ENCODE data around the gene ANXA8.

ANXA8 gene

GRCh38 chr10:47447209-47447608 is 36.7 kb downstream of the ANXA8 start:
- no peak for DNase-seq

GRCh38 chr10:47445720-47446119 is 38.2 kb downstream of the ANXA8 start:
- no peak for DNase-seq

- DNase-seq = no peak
Observed at GRCh38 chr10:47444047-47444446, 39.9 kb downstream of the ANXA8 start.

- no peak for DNase-seq
Observed at GRCh38 chr10:47443145-47443544, 40.8 kb downstream of the ANXA8 start.

- no peak for DNase-seq
Observed at GRCh38 chr10:47442351-47442750, 41.6 kb downstream of the ANXA8 start.

- DNase-seq = no peak
Observed at GRCh38 chr10:47441938-47442337, 42.0 kb downstream of the ANXA8 start.

GRCh38 chr10:47440207-47440606 is 43.7 kb downstream of the ANXA8 start:
- no peak for DNase-seq

- DNase-seq = no peak
Observed at GRCh38 chr10:47438857-47439474, 44.9 kb downstream of the ANXA8 start.

- no peak for DNase-seq
Observed at GRCh38 chr10:47435081-47435480, 48.8 kb downstream of the ANXA8 start.

GRCh38 chr10:47425813-47426419 is 58.0 kb downstream of the ANXA8 start:
- no peak for DNase-seq

- no peak for DNase-seq
Observed at GRCh38 chr10:47424231-47424630, 59.7 kb downstream of the ANXA8 start.

GRCh38 chr10:47423476-47423875 is 60.4 kb downstream of the ANXA8 start:
- DNase-seq = no peak

GRCh38 chr10:47421057-47421952 is 62.6 kb downstream of the ANXA8 start:
- DNase-seq = no peak

GRCh38 chr10:47420305-47421056 is 63.4 kb downstream of the ANXA8 start:
- no peak for DNase-seq

- no peak for DNase-seq
Observed at GRCh38 chr10:47419421-47419820, 64.5 kb downstream of the ANXA8 start.

GRCh38 chr10:47418966-47419365 is 64.9 kb downstream of the ANXA8 start:
- DNase-seq = no peak

GRCh38 chr10:47418321-47418720 is 65.6 kb downstream of the ANXA8 start:
- no peak for DNase-seq

Measured in NCI-H2227 treated with DMSO at 0.1 percent for 48 hours (cell line).